HEK293 (cell line): ENCODE data around the gene SNRNP40.

Experiments used
- CTCF ChIP-seq: fragments of 450-650 bp; formaldehyde crosslinking; IDR thresholded peaks from 2 replicates; pipeline ENCODE4 v1.5.1; 2016; ENCODE audit warnings: missing biosample characterization, missing genetic modification characterization
- ZBTB8A ChIP-seq: fragments of 450-650 bp; formaldehyde crosslinking; IDR thresholded peaks from 2 replicates; pipeline ENCODE4 v1.5.1; 2016; ENCODE audit warnings: missing biosample characterization, missing genetic modification characterization
- ZNF37A ChIP-seq: fragments of 450-650 bp; IDR thresholded peaks from 2 replicates; pipeline ENCODE4 v1.5.1; 2018; ENCODE audit warnings: missing biosample characterization, missing genetic modification characterization
- ZNF510 ChIP-seq: fragments of 450-650 bp; formaldehyde crosslinking; IDR thresholded peaks from 2 replicates; pipeline ENCODE4 v1.5.1; 2018; ENCODE audit warnings: mild to moderate bottlenecking, missing genetic modification characterization, missing biosample characterization; ENCODE audit not compliant: insufficient replicate concordance
- ZNF549 ChIP-seq: fragments of 450-650 bp; IDR thresholded peaks from 2 replicates; pipeline ENCODE4 v1.5.1; 2018; ENCODE audit warnings: missing biosample characterization, missing genetic modification characterization, mild to moderate bottlenecking, inconsistent platforms, moderate library complexity
- ZNF558 ChIP-seq: fragments of 450-650 bp; formaldehyde crosslinking; IDR thresholded peaks from 2 replicates; pipeline ENCODE4 v1.5.1; 2016; ENCODE audit warnings: missing biosample characterization, missing genetic modification characterization

- TF ChIP-seq CTCF (tag by site-specific recombination) (no peak), ZNF549 (tag by site-specific recombination) (no peak), ZBTB8A (tag by site-specific recombination) (no peak), ZNF510 (tag by site-specific recombination) (no peak), ZNF37A (no peak), ZNF558 (tag by site-specific recombination) (no peak)
Measured at GRCh38 chr1:31259746-31260145, 36.8 kb downstream of the SNRNP40 start.
